B cell (primary cell): ENCODE results near the gene CAMSAP2. TPM values are rescaled to one million over a fixed set of nuclear protein-coding genes. Genes with fewer than 3 reads are reported as not detected.

Experiments
- ATAC-seq: fragments of 200-7000 bp; cut with Tn5 transposase; one replicate; pipeline ENCODE4 v1.10.0; 2021; ENCODE audit warnings: low read depth, mild to moderate bottlenecking, moderate number of reproducible peaks, moderate library complexity
- CTCF ChIA-PET: fragments of 350-600 bp; sonication (Branson Sonifier 250); formaldehyde crosslinking; loops from one replicate; lab custom pipeline; 2021; ENCODE audit warnings: antibody characterized with exemption, inconsistent platforms; lab: Charles Lee
- POLR2A ChIA-PET: fragments of 350-600 bp; sonication (Branson Sonifier 250); formaldehyde crosslinking; loops from one replicate; lab custom pipeline; 2021; ENCODE audit warnings: antibody characterized with exemption; lab: Charles Lee
- DNase-seq: peaks from one replicate; pipeline ENCODE4 v3.0.0; 2013
- H2AFZ ChIP-seq: 2 replicates; pipeline ENCODE4 v1.6.1; 2012; ENCODE audit warnings: mild to moderate bottlenecking, low read depth, low read length; ENCODE audit not compliant: insufficient read depth, poor library complexity, severe bottlenecking
- H3K27ac ChIP-seq, 2 donors: 1 replicate in 1 of 2; 2 replicates in 1 of 2; pipeline ENCODE4 v1.5.1; 2012 to 2013; ENCODE audit warnings: low read length in 2 of 2, mild to moderate bottlenecking in 2 of 2, moderate library complexity in 1 of 2
- H3K27me3 ChIP-seq, 4 experiments: fragments of 200-600 bp in 1 of 4; sonication (generic) in 1 of 4; replicated peaks in 1 of 4; 1 replicate in 2 of 4; 2 replicates in 2 of 4; pipeline versions ENCODE4 v1.6.1 to v1.7.0; 2013 to 2016; ENCODE audit warnings: low read length in 3 of 4, mild to moderate bottlenecking in 2 of 4, mixed read lengths in 1 of 4, moderate library complexity in 1 of 4; ENCODE audit not compliant: insufficient read depth in 4 of 4, control insufficient read depth in 3 of 4; ENCODE audit errors: control extremely low read depth in 1 of 4
- H3K36me3 ChIP-seq, 2 experiments: replicated peaks in 1 of 2; 1 replicate in 1 of 2; 2 replicates in 1 of 2; pipeline versions ENCODE4 v1.6.1 to v1.7.1; 2013; ENCODE audit warnings: low read length in 1 of 2; ENCODE audit not compliant: insufficient read depth in 2 of 2, control insufficient read depth in 1 of 2; ENCODE audit errors: control extremely low read depth in 1 of 2, extremely low read depth in 1 of 2
- H3K4me1 ChIP-seq, 2 donors: fragments of 200-600 bp in 1 of 2; sonication (generic) in 1 of 2; 1 replicate in 1 of 2; 2 replicates in 1 of 2; pipeline versions ENCODE4 v1.5.1 to v1.6.1; 2013 to 2017; ENCODE audit warnings: low read length in 2 of 2; ENCODE audit not compliant: control insufficient read depth in 2 of 2, insufficient read depth in 2 of 2
- H3K4me2 ChIP-seq: replicated peaks from 2 replicates; pipeline ENCODE3; 2012; ENCODE audit warnings: mild to moderate bottlenecking, low read depth, low read length; ENCODE audit not compliant: poor library complexity, severe bottlenecking
- H3K4me3 ChIP-seq, 5 experiments: fragments of 200-600 bp in 1 of 5; sonication (generic) in 1 of 5; 1 replicate in 3 of 5; 2 replicates in 2 of 5; pipeline versions ENCODE4 v1.5.1 to v1.7.0; 2011 to 2016; ENCODE audit warnings: low read length in 4 of 5, mild to moderate bottlenecking in 4 of 5, low read depth in 2 of 5, control low read depth in 1 of 5, moderate library complexity in 1 of 5; ENCODE audit not compliant: insufficient read depth in 1 of 5; ENCODE audit errors: control extremely low read depth in 1 of 5, extremely low read depth in 1 of 5
- H3K79me2 ChIP-seq: fragments of 200-600 bp; sonication (generic); one replicate; pipeline ENCODE4 v1.6.0; 2016; ENCODE audit warnings: low read length; ENCODE audit not compliant: control insufficient read depth, insufficient read depth
- H3K9ac ChIP-seq: fragments of 200-600 bp; sonication (generic); 2 replicates; pipeline ENCODE4 v1.6.1; 2017; ENCODE audit warnings: mild to moderate bottlenecking, low read length, moderate library complexity
- H3K9me3 ChIP-seq, 3 donors: one replicate each; pipeline versions ENCODE4 v1.6.1 to v1.7.1; 2013; ENCODE audit warnings: low read length in 2 of 3; ENCODE audit not compliant: control insufficient read depth in 2 of 3, insufficient read depth in 1 of 3; ENCODE audit errors: control extremely low read depth in 1 of 3
- H4K20me1 ChIP-seq: 2 replicates; pipeline ENCODE4 v1.6.0; 2012; ENCODE audit warnings: mild to moderate bottlenecking, low read length; ENCODE audit not compliant: insufficient read depth, control insufficient read depth, poor library complexity, severe bottlenecking
- H3K27ac Mint-ChIP-seq: one replicate; pipeline ENCODE4 v1.8.0; 2021; ENCODE audit warnings: mixed read lengths
- H3K27me3 Mint-ChIP-seq: one replicate; pipeline ENCODE4 v1.8.0; 2021; ENCODE audit warnings: mixed read lengths
- H3K4me1 Mint-ChIP-seq: one replicate; pipeline ENCODE4 v1.8.0; 2021; ENCODE audit warnings: mixed read lengths
- H3K4me3 Mint-ChIP-seq: one replicate; pipeline ENCODE4 v1.8.0; 2021; ENCODE audit warnings: mixed read lengths
- H3K9me3 Mint-ChIP-seq: one replicate; pipeline ENCODE4 v1.8.0; 2022; ENCODE audit warnings: mixed read lengths; ENCODE audit not compliant: insufficient read depth
- EZH2 ChIP-seq: IDR thresholded peaks from 2 replicates; pipeline ENCODE4 v1.6.1; 2012; ENCODE audit warnings: borderline replicate concordance, low read depth, mild to moderate bottlenecking, moderate library complexity, low read length; ENCODE audit not compliant: insufficient read depth, poor library complexity, severe bottlenecking
- WGBS: methylation state at CpG from one replicate; pipeline ENCODE4 v1.1.5; 2013; ENCODE audit warnings: missing lambda C conversion rate; ENCODE audit not compliant: insufficient coverage; 5-methylcytosine and 5-hydroxymethylcytosine counted together
- intact Hi-C: fragments of 100-400 bp; cut with micrococcal nuclease; formaldehyde crosslinking; loops from one replicate; pipeline ENCODE4 v1.10.0; 2022
- polyA plus RNA-seq: library from polyadenylated mRNA; depleted of rRNA; stranded (reverse); fragments of >200 nt; gene quantifications from 2 replicates; pipeline ENCODE4 v1.2.3, GENCODE V29; 2012
- total RNA-seq, 2 donors: library from RNA; stranded (reverse); fragments of 120-200 nt in 1 of 2; gene quantifications; 1 replicate in 1 of 2; 2 replicates in 1 of 2; pipeline versions ENCODE4 v1.2.3 to v1.2.4, GENCODE V29; 2013 to 2022
- TF ChIP-seq, protein P1 (sequence below): fragments of 200-600 bp; IDR thresholded peaks from one replicate; pipeline ENCODE4 v1.8.0; 2022; ENCODE audit warnings: antibody characterized with exemption, mild to moderate bottlenecking

The CAMSAP2 gene
- total and polyA plus RNA-seq, 2 donors (not counting 1 experiment from before 2014, with no cell fraction given): 0.10 to 2.1 TPM

DNA sequence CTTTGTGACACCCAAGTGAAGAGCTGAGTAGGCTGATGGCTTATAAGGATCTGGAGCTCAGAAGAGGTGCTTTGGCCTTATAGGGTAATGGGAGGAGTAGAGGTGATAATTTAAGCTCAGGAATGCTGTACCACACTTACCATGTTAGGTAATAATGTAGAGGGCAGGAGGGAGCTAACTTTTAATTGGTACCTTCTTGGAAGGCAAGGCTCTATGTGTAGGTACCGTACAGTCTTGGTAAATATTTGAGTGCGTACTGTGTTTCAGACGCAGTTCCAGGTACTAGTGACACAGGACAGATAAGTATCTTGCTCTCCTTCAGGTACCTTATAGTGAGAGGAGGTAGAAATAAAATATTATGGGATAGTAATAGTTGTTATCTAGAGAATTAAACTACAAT, 16.8 kb downstream of the CAMSAP2 start:
- no peaks in the 10 kb centered on the region for H3K27me3 ChIP-seq
- no peaks in the 10 kb centered on the region for H3K4me1 Mint-ChIP-seq
- peaks cover 16% of the 10 kb centered on the region for H3K27me3 Mint-ChIP-seq
- no peak overlapping the region for H3K4me3 ChIP-seq
- no peak overlapping the region for H2AFZ ChIP-seq
- no peaks in the 10 kb centered on the region for H4K20me1 ChIP-seq
- DNase-seq (no peak), ATAC-seq (no peak)
- TF ChIP-seq, protein P1, sequence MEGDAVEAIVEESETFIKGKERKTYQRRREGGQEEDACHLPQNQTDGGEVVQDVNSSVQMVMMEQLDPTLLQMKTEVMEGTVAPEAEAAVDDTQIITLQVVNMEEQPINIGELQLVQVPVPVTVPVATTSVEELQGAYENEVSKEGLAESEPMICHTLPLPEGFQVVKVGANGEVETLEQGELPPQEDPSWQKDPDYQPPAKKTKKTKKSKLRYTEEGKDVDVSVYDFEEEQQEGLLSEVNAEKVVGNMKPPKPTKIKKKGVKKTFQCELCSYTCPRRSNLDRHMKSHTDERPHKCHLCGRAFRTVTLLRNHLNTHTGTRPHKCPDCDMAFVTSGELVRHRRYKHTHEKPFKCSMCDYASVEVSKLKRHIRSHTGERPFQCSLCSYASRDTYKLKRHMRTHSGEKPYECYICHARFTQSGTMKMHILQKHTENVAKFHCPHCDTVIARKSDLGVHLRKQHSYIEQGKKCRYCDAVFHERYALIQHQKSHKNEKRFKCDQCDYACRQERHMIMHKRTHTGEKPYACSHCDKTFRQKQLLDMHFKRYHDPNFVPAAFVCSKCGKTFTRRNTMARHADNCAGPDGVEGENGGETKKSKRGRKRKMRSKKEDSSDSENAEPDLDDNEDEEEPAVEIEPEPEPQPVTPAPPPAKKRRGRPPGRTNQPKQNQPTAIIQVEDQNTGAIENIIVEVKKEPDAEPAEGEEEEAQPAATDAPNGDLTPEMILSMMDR: no peak
- TF ChIP-seq EZH2: no peak
- no peaks in the 10 kb centered on the region for H3K9me3 Mint-ChIP-seq
- no peak overlapping the region for H3K9ac ChIP-seq
- intact Hi-C loops: no loop called here
- H3K4me1 ChIP-seq: no peaks in the 10 kb centered on the region
- H3K4me3 Mint-ChIP-seq: no peak overlapping the region
- 97% methylated on average over 3 of the region's 3 CpGs for WGBS
- no peaks in the 10 kb centered on the region for H3K9me3 ChIP-seq
- POLR2A ChIA-PET: no interaction called here
- H3K79me2 ChIP-seq: no peaks in the 10 kb centered on the region
- CTCF ChIA-PET: no interaction called here
- H3K27ac ChIP-seq: no peak overlapping the region
- H3K27ac Mint-ChIP-seq: no peak overlapping the region
- no peak overlapping the region for H3K4me2 ChIP-seq
- H3K36me3 ChIP-seq: no peaks in the 10 kb centered on the region

- Mint-ChIP-seq H3K9me3 (no peaks in the 10 kb centered on the region), H3K27ac (no peak overlapping the region), H3K27me3 (peaks cover 22% of the 10 kb centered on the region), H3K4me3 (no peak overlapping the region), H3K4me1 (no peaks in the 10 kb centered on the region)
- Histone ChIP-seq H3K9ac (no peak overlapping the region), H2AFZ (no peak overlapping the region), H3K4me3 (no peak overlapping the region), H3K4me1 (no peaks in the 10 kb centered on the region), H4K20me1 (no peaks in the 10 kb centered on the region), H3K27ac (no peak overlapping the region), H3K27me3 (no peaks in the 10 kb centered on the region), H3K4me2 (no peak overlapping the region), H3K9me3 (no peaks in the 10 kb centered on the region), H3K79me2 (no peaks in the 10 kb centered on the region), H3K36me3 (no peaks in the 10 kb centered on the region)
- no peak for ATAC-seq
- no peak for DNase-seq
- ChIA-PET CTCF (interaction anchor here (0.6 to 0.7 kb wide), 2 partner anchors 14 to 203 kb away, joined by 3 read pairs; no protein-coding TSS in a partner anchor), POLR2A (no interaction called here)
- no peak for TF ChIP-seq EZH2
- TF ChIP-seq, protein P1: no peak
- intact Hi-C loops: no loop called here
Observed at GRCh38 chr1:200762089-200762488, 23.4 kb downstream of the CAMSAP2 start.
